Cardiac muscle cell (in vitro differentiated cells and primary cell): ENCODE results near the gene CTIF. TPM values are rescaled to one million over a fixed set of nuclear protein-coding genes. Genes with fewer than 3 reads are reported as not detected.

Experiments
- DNase-seq, 2 donors: peaks; one replicate each; pipeline versions ENCODE4 v3.0.0 to v3.0.0-alpha.2; 2010 to 2017; ENCODE audit warnings: low read depth in 1 of 2, low spot score in 1 of 2
- H3K27ac ChIP-seq: fragments of 200-600 bp; sonication (generic); 2 replicates; pipeline ENCODE4 v1.5.1; 2016
- H3K27me3 ChIP-seq: fragments of 200-600 bp; sonication (generic); 2 replicates; pipeline ENCODE4 v1.6.0; 2016; ENCODE audit warnings: control low read depth
- H3K36me3 ChIP-seq: fragments of 200-600 bp; sonication (generic); 2 replicates; pipeline ENCODE4 v1.5.1; 2016; ENCODE audit warnings: control low read depth
- H3K4me1 ChIP-seq: fragments of 200-600 bp; sonication (generic); 2 replicates; pipeline ENCODE4 v1.8.1; 2017; ENCODE audit warnings: low read depth, mild to moderate bottlenecking, mixed run types
- H3K4me3 ChIP-seq: fragments of 200-600 bp; sonication (generic); 2 replicates; pipeline ENCODE4 v1.5.1; 2016; ENCODE audit warnings: mild to moderate bottlenecking
- H3K9me3 ChIP-seq: fragments of 200-600 bp; sonication (generic); 2 replicates; pipeline ENCODE4 v1.5.1; 2017; ENCODE audit warnings: low read depth, mild to moderate bottlenecking, control low read depth
- CTCF ChIP-seq: IDR thresholded peaks from 2 replicates; pipeline ENCODE4 v1.5.1; 2012; ENCODE audit warnings: low read depth, mild to moderate bottlenecking, low read length
- polyA plus RNA-seq: library from polyadenylated mRNA; unstranded; fragments of >200 nt; fragmentation: Nextera tagmentation; extraction: Ambion mirVana; gene quantifications from 2 replicates; pipeline ENCODE4 v1.2.1, GENCODE V29; 2016
- total RNA-seq: library from RNA; depleted of rRNA; stranded (reverse); fragments of >200 nt; gene quantifications from 2 replicates; pipeline ENCODE4 v1.2.3, GENCODE V29; 2016

Gene CTIF
- total and polyA plus RNA-seq, 2 experiments from 2014 or later, result 16.5 to 22.0 TPM

GRCh38 chr18:48555465-48555995, 16.7 kb downstream of the CTIF start:
- H3K36me3 ChIP-seq, result no peaks in the 10 kb centered on the region
- H3K27me3 ChIP-seq, result no peaks in the 10 kb centered on the region
- TF ChIP-seq CTCF, result no peak
- H3K9me3 ChIP-seq, result no peaks in the 10 kb centered on the region
- no peaks in the 10 kb centered on the region for H3K4me1 ChIP-seq
- H3K27ac ChIP-seq, result no peak overlapping the region
- no peak overlapping the region for H3K4me3 ChIP-seq
- DNase-seq, result no peak

- DNase-seq, result no peak
- no peaks in the 10 kb centered on the region for H3K4me1 ChIP-seq
- TF ChIP-seq CTCF, result no peak
- H3K4me3 ChIP-seq, result no peak overlapping the region
- no peak overlapping the region for H3K27ac ChIP-seq
- no peaks in the 10 kb centered on the region for H3K36me3 ChIP-seq
- no peaks in the 10 kb centered on the region for H3K9me3 ChIP-seq
- no peaks in the 10 kb centered on the region for H3K27me3 ChIP-seq
Measured at GRCh38 chr18:48557640-48558174, 18.9 kb downstream of the CTIF start.

- H3K36me3 ChIP-seq, result no peaks in the 10 kb centered on the region
- H3K4me3 ChIP-seq, result no peak overlapping the region
- no peaks in the 10 kb centered on the region for H3K27me3 ChIP-seq
- TF ChIP-seq CTCF, result no peak
- DNase-seq, result no peak
- no peak overlapping the region for H3K27ac ChIP-seq
- no peaks in the 10 kb centered on the region for H3K9me3 ChIP-seq
- H3K4me1 ChIP-seq, result no peaks in the 10 kb centered on the region
Measured at GRCh38 chr18:48558248-48558647, 19.4 kb downstream of the CTIF start.

GRCh38 chr18:48560491-48560890, 21.7 kb downstream of the CTIF start:
- Histone ChIP-seq H3K4me1 (no peaks in the 10 kb centered on the region), H3K27ac (no peak overlapping the region), H3K36me3 (no peaks in the 10 kb centered on the region), H3K4me3 (no peak overlapping the region), H3K27me3 (no peaks in the 10 kb centered on the region), H3K9me3 (no peaks in the 10 kb centered on the region)
- no peak for DNase-seq
- no peak for TF ChIP-seq CTCF

- no peaks in the 10 kb centered on the region for H3K9me3 ChIP-seq
- DNase-seq, result no peak
- H3K4me1 ChIP-seq, result no peaks in the 10 kb centered on the region
- no peaks in the 10 kb centered on the region for H3K36me3 ChIP-seq
- no peak overlapping the region for H3K27ac ChIP-seq
- no peak for TF ChIP-seq CTCF
- no peak overlapping the region for H3K4me3 ChIP-seq
- H3K27me3 ChIP-seq, result no peaks in the 10 kb centered on the region
Measured at GRCh38 chr18:48562075-48562474, 23.2 kb downstream of the CTIF start.
